ENCODE results near the gene FRY.

The FRY gene

DNA sequence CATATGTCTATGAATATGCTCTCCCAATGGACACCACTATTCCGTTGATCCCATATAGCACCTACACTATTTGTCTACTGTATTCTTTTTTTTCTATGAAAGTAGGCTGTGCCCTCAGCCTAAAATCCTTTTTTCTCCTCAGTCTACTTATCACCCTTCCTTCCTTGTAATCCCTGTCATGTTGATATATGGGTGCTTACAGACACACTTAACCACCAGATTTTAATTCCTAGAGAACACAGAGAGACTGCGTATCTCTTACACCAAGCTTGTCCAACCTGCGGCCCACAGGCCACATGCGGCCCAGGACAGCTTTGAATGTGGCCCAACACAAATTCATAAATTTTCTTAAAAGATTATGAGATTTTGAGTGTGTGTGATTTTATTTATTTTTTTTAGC, 182.5 kb downstream of the FRY start:
- TF ChIP-seq, protein P1, sequence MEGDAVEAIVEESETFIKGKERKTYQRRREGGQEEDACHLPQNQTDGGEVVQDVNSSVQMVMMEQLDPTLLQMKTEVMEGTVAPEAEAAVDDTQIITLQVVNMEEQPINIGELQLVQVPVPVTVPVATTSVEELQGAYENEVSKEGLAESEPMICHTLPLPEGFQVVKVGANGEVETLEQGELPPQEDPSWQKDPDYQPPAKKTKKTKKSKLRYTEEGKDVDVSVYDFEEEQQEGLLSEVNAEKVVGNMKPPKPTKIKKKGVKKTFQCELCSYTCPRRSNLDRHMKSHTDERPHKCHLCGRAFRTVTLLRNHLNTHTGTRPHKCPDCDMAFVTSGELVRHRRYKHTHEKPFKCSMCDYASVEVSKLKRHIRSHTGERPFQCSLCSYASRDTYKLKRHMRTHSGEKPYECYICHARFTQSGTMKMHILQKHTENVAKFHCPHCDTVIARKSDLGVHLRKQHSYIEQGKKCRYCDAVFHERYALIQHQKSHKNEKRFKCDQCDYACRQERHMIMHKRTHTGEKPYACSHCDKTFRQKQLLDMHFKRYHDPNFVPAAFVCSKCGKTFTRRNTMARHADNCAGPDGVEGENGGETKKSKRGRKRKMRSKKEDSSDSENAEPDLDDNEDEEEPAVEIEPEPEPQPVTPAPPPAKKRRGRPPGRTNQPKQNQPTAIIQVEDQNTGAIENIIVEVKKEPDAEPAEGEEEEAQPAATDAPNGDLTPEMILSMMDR (IDR thresholded peaks at IDR 0.05; ENCODE audit: low read depth, low read length): no peak
- no peak for DNase-seq (ENCODE audit: low read depth in 2 of 2)
- no peak overlapping the region for H3K4me3 ChIP-seq (replicated peaks in 1 of 2; ENCODE audit: low read depth in 2 of 2, low read length in 2 of 2)

DNA sequence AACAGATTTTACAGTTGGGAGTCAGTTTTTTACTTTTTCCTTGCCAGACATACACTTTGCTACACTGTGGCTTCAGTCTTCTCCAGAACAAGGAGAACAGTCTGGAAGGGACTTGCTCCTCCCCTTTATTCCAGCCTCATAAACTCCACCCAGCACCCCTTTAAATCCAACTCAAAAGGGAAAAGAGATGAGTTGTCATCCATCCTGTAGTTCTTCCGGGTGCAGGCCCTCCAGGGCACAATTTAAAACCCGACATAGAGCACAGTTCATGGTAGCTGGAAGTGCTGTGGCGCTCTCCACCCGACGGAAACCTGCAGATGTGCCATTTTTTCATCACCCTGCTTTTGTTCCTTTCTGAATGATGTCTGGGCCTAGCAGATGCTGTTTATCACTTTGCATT, 184.7 kb downstream of the FRY start:
- TF ChIP-seq, protein P1 (IDR thresholded peaks at IDR 0.05; ENCODE audit: low read depth, low read length): no peak
- no peak overlapping the region for H3K4me3 ChIP-seq (replicated peaks in 1 of 2; ENCODE audit: low read depth in 2 of 2, low read length in 2 of 2)
- DNase-seq (ENCODE audit: low read depth in 2 of 2): no peak

DNA sequence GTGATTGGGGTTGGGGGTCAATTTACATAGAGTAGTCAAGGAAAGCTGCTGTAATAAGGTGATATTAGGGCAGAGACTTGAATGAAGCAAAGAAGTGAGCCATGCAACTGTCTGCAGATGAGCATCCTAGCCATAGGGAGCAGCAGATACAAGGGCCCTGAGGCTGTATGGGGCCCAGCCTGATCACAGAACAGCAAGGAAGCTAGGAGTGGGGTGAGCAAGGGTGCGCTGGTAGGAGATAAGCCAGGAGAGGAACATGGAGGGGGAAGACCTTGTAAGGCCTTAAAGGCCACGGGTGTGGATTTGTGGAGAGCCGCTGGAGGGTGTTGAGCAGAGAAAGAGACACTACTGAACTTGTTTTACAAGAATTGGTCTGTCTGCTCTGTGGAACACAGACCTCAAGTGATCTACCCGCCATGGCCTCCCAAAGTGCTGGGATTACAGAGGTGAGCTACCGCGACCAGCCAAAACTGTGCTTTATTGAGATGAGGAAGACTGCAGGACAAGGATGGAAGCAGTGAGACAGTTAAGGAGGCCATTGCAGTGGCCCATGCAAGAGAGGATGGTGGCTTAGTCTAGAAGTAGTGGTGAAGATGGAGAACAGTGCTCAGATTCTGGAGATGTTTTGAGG, 190.6 kb downstream of the FRY start:
- TF ChIP-seq, protein P1 (IDR thresholded peaks at IDR 0.05; ENCODE audit: low read depth, low read length): no peak
- no peak for DNase-seq (ENCODE audit: low read depth in 2 of 2)
- no peak overlapping the region for H3K4me3 ChIP-seq (replicated peaks in 1 of 2; ENCODE audit: low read depth in 2 of 2, low read length in 2 of 2)

DNA sequence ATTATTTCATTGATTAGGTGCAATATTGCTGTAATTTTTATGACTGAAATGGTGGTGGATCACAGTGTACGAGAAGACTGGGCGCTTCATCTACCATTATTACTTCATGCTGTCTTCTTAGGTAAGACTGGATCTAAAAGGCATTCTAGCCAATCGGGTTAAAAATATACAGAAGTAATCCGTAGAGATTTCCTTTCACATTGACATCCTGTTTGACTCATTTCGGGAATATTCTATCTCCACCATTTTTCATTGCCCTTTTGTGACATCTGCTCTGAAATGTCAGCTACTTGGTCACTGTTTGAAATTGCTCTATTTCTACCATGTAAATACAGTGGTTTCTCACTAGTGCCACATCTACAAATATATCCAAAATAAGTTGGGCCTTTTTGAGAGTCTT, 193.3 kb downstream of the FRY start:
- H3K4me3 ChIP-seq (replicated peaks in 1 of 2; ENCODE audit: low read depth in 2 of 2, low read length in 2 of 2): no peak overlapping the region
- TF ChIP-seq, protein P1 (IDR thresholded peaks at IDR 0.05; ENCODE audit: low read depth, low read length): no peak
- peak in 1 of 2 donors; percentile 20 for DNase-seq (ENCODE audit: low read depth in 2 of 2)

DNA sequence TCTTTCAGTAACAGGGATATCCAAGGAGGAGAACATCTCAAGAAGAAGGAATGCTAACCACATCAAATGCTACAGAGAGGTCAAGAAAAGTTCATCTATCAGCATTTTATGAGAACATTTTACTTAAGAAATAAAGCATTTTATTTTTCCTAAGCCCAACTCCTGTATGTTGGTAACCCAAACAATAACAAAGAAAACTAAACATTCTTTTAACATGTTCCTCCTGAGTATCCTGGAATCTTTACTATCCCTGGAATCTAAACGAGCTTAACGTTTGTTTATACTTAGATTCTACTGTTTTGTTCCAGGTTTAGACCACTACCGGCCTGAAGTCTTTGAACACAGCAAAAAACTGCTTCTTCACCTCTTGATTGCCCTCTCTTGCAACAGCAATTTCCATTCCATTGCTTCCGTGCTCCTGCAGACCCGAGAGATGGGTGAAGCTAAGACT, 193.9 kb downstream of the FRY start:
- peak; percentile 27 to 28 for DNase-seq (ENCODE audit: low read depth in 2 of 2)
- TF ChIP-seq, protein P1 (IDR thresholded peaks at IDR 0.05; ENCODE audit: low read depth, low read length): no peak
- H3K4me3 ChIP-seq (replicated peaks in 1 of 2; ENCODE audit: low read depth in 2 of 2, low read length in 2 of 2): no peak overlapping the region

DNA sequence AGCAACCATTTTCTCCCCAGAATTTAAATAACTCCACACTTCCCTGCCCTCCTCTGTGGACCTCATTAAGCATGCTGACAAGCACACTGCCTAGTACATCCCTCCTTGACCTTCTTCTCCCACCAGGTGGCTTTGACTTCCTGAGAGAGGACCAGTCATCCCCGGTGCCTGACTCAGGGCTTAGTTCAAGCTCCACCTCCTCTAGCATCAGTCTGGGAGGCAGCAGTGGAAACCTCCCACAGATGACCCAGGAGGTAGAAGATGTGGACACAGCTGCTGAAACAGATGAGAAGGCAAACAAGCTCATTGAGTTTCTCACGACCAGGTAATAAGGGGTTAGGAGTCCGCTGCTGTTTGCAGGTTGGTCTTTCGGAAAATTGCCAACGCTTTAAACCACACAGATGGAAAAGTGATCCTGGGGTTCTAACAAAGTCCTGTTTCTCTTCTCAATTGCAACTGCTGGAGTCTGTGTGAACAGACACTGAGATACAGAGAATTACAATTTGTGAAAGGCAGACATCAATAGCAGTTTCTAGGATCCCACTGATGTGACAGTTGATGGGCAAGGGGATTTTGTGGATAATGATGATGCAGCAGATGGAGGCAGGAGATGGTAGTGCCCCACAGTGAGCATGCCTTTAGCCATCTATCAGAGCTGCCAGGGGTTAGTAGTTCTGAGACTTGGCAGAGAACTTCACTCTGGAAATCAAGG, 196.9 kb downstream of the FRY start:
- TF ChIP-seq, protein P1 (IDR thresholded peaks at IDR 0.05; ENCODE audit: low read depth, low read length): no peak
- H3K4me3 ChIP-seq (replicated peaks in 1 of 2; ENCODE audit: low read depth in 2 of 2, low read length in 2 of 2): no peak overlapping the region
- peak in 1 of 2 donors; percentile 52 for DNase-seq (ENCODE audit: low read depth in 2 of 2)

Measured in cardiac fibroblast (primary cell).